CD4-positive, alpha-beta T cell (primary cell): ENCODE results near the gene VPS26B. TPM values are rescaled to one million over a fixed set of nuclear protein-coding genes. Genes with fewer than 3 reads are reported as not detected.

Experiments
- ATAC-seq: fragments of 200-7000 bp; cut with Tn5 transposase; one replicate; pipeline ENCODE4 v1.10.0; 2022; ENCODE audit warnings: mild to moderate bottlenecking; ENCODE audit not compliant: poor library complexity
- CTCF ChIA-PET: fragments of 350-600 bp; sonication (Branson Sonifier 250); formaldehyde crosslinking; loops from one replicate; lab custom pipeline; 2021; ENCODE audit warnings: antibody characterized with exemption, inconsistent platforms; lab: Charles Lee
- POLR2A ChIA-PET: fragments of 350-600 bp; sonication (Branson Sonifier 250); formaldehyde crosslinking; loops from one replicate; lab custom pipeline; 2021; ENCODE audit warnings: antibody characterized with exemption, inconsistent platforms; lab: Charles Lee
- DNase-seq, 14 experiments: peaks; one replicate each; pipeline ENCODE4 v3.0.0-alpha.2; 2013 to 2020; ENCODE audit warnings: mixed read lengths in 2 of 14
- H3K27ac ChIP-seq, 2 donors: one replicate each; pipeline versions ENCODE4 v1.5.1 to v1.7.0; 2013; ENCODE audit warnings: low read length in 2 of 2, low read depth in 1 of 2, mild to moderate bottlenecking in 1 of 2
- H3K27me3 ChIP-seq, 2 experiments: 1 replicate in 1 of 2; 2 replicates in 1 of 2; pipeline versions ENCODE4 v1.6.1 to v1.7.0; 2013; ENCODE audit warnings: low read length in 2 of 2, control low read depth in 1 of 2, mild to moderate bottlenecking in 1 of 2, moderate library complexity in 1 of 2; ENCODE audit not compliant: insufficient read depth in 2 of 2, control insufficient read depth in 1 of 2
- H3K36me3 ChIP-seq: one replicate; pipeline ENCODE4 v1.6.1; 2013; ENCODE audit warnings: low read length, control low read depth; ENCODE audit not compliant: insufficient read depth
- H3K4me1 ChIP-seq: one replicate; pipeline ENCODE4 v1.6.1; 2013; ENCODE audit warnings: low read length, control low read depth; ENCODE audit not compliant: insufficient read depth
- H3K4me3 ChIP-seq: one replicate; pipeline ENCODE4 v1.5.1; 2013; ENCODE audit warnings: mild to moderate bottlenecking, low read length, moderate library complexity
- H3K9me3 ChIP-seq, 2 experiments: 1 replicate in 1 of 2; 2 replicates in 1 of 2; pipeline versions ENCODE4 v1.6.1 to v1.7.0; 2013; ENCODE audit warnings: low read length in 2 of 2, mild to moderate bottlenecking in 2 of 2, control low read depth in 1 of 2, moderate library complexity in 1 of 2; ENCODE audit not compliant: control insufficient read depth in 1 of 2, insufficient read depth in 1 of 2
- H3K27ac Mint-ChIP-seq: one replicate; pipeline ENCODE4 v1.8.0; 2020; ENCODE audit warnings: mixed read lengths
- H3K27me3 Mint-ChIP-seq: one replicate; pipeline ENCODE4 v1.8.0; 2021; ENCODE audit warnings: mixed read lengths
- H3K36me3 Mint-ChIP-seq: one replicate; pipeline ENCODE4 v1.8.0; 2021; ENCODE audit warnings: low read depth, mixed read lengths
- H3K4me1 Mint-ChIP-seq: one replicate; pipeline ENCODE4 v1.8.0; 2021; ENCODE audit warnings: low read depth, mixed read lengths
- H3K4me3 Mint-ChIP-seq: one replicate; pipeline ENCODE4 v1.8.0; 2020; ENCODE audit warnings: mild to moderate bottlenecking, mixed read lengths
- H3K9me3 Mint-ChIP-seq: one replicate; pipeline ENCODE4 v1.8.0; 2020; ENCODE audit warnings: mixed read lengths
- CTCF ChIP-seq: fragments of 200-600 bp; IDR thresholded peaks from one replicate; pipeline ENCODE4 v1.8.0; 2022; ENCODE audit warnings: antibody characterized with exemption, mild to moderate bottlenecking
- intact Hi-C, 2 experiments: fragments of 100-400 bp; cut with DNase I in 1 of 2; cut with micrococcal nuclease in 1 of 2; formaldehyde crosslinking; loops; one replicate each; pipeline versions ENCODE4 v1.15.1 to v1.9.0; 2023 to 2025; cut with DNase I, micrococcal nuclease
- total RNA-seq, 174 experiments: library from RNA in 2 of 174; stranded (reverse) in 2 of 174; gene quantifications; one replicate each; pipeline ENCODE4 v1.2.3 and lab custom pipeline; 2021 to 2026

The VPS26B gene
- total RNA-seq, 2 experiments from 2014 or later, result 41.6 to 42.2 TPM

GRCh38 chr11:134224710-134225664 is 516 bp downstream of the VPS26B start:
- Mint-ChIP-seq H3K9me3 (no peaks in the 10 kb centered on the region), H3K27ac (peak overlapping the region; percentile 99), H3K4me1 (peaks cover 76% of the 10 kb centered on the region), H3K27me3 (peaks cover 4% of the 10 kb centered on the region), H3K36me3 (peaks cover 40% of the 10 kb centered on the region), H3K4me3 (peak overlapping the region; percentile 97)
- H3K27ac ChIP-seq, result peak overlapping the region in 1 of 2 donors; percentile 88
- peak overlapping the region; percentile 84 for H3K4me3 ChIP-seq
- H3K27me3 ChIP-seq, result no peaks in the 10 kb centered on the region
- H3K36me3 ChIP-seq, result peaks cover 4% of the 10 kb centered on the region
- peaks cover 52% of the 10 kb centered on the region for H3K4me1 ChIP-seq
- ATAC-seq, result peak; percentile 17
- TF ChIP-seq CTCF, result no peak
- DNase-seq, result peak; percentile 20 to 72 (median 50)
- CTCF ChIA-PET, result interaction anchor here (1.3 to 3.2 kb wide), 4 partner anchors 18 to 51 kb away, joined by 4 to 19 read pairs (median 6); partner anchors contain the start of genes ACAD8, GLB1L3 and THYN1
- intact Hi-C loops, result loop anchor here (1.0 to 10.0 kb wide), 6 partner anchors 28 to 270 kb away; partner anchors contain the start of genes ACAD8 (in 2 of the 2), IGSF9B (in 2 of the 2), THYN1 (in 2 of the 2) and GLB1L3 (in 1 of the 2)
- POLR2A ChIA-PET, result interaction anchor here (0.7 to 4.3 kb wide), 16 partner anchors 9 to 297 kb away, joined by 3 to 94 read pairs (median 6); partner anchors contain the start of genes ACAD8, GLB1L3, JAM3 and THYN1
- no peaks in the 10 kb centered on the region for H3K9me3 ChIP-seq

GRCh38 chr11:134226806-134227325 is 2.4 kb downstream of the VPS26B start:
- H3K9me3 Mint-ChIP-seq, result no peaks in the 10 kb centered on the region
- no peak overlapping the region for H3K4me3 ChIP-seq
- POLR2A ChIA-PET, result interaction anchor here (3.5 to 4.3 kb wide), 2 partner anchors 19 to 25 kb away, joined by 17 to 94 read pairs; partner anchors contain the start of genes ACAD8 and THYN1

More at GRCh38 chr11:134226806-134227325, 2.4 kb downstream of the VPS26B start:
- peaks cover 68% of the 10 kb centered on the region for H3K4me1 ChIP-seq
- H3K4me1 Mint-ChIP-seq, result peaks cover 86% of the 10 kb centered on the region
- peak overlapping the region; percentile 55 for H3K27ac Mint-ChIP-seq
- CTCF ChIA-PET, result interaction anchor here (3.2 kb wide), 1 partner anchor 49 kb away, joined by 19 read pairs; the partner anchor contains the start of gene GLB1L3
- DNase-seq, result no peak
- no peaks in the 10 kb centered on the region for H3K9me3 ChIP-seq
- no peaks in the 10 kb centered on the region for H3K27me3 ChIP-seq
- no peak for TF ChIP-seq CTCF
- ATAC-seq, result no peak
- H3K36me3 ChIP-seq, result no peaks in the 10 kb centered on the region
- H3K27me3 Mint-ChIP-seq, result peaks cover 4% of the 10 kb centered on the region
- peak overlapping the region; percentile 71 for H3K4me3 Mint-ChIP-seq
- intact Hi-C loops, result loop anchor here in 1 of 2 experiments (10.0 kb wide), 1 partner anchor 272 kb away; the partner anchor contains the start of gene IGSF9B
- peaks cover 43% of the 10 kb centered on the region for H3K36me3 Mint-ChIP-seq
- H3K27ac ChIP-seq, result no peak overlapping the region
